ENCODE data around the gene MAP3K7CL.

GRCh38 chr21:29133241-29133640, 2.8 kb downstream of the MAP3K7CL start:
- TF ChIP-seq CTCF (IDR thresholded peaks at IDR 0.05) (no peak), POLR2A (IDR thresholded peaks at IDR 0.05) (no peak)

Measured in Peyer's patch (tissue), 4 donors.